Heart left ventricle (tissue), 16 donors: ENCODE measurements around the gene NOL9. TPM values are rescaled to one million over a fixed set of nuclear protein-coding genes. Genes with fewer than 3 reads are reported as not detected.

Source experiments
- ATAC-seq, 4 donors: fragments of 200-7000 bp; cut with Tn5 transposase; one replicate each; pipeline ENCODE4 v1.9.1; 2020 to 2022; ENCODE audit warnings: moderate library complexity in 4 of 4, mild to moderate bottlenecking in 3 of 4, moderate number of reproducible peaks in 1 of 4
- DNase-seq, 5 donors: peaks; one replicate each; pipeline ENCODE4 v3.0.0-alpha.2; 2020
- H3K27ac ChIP-seq, 12 donors: fragments of 200-600 bp; sonication (generic) in 4 of 12; one replicate each; pipeline versions ENCODE4 v1.5.0 to v1.8.0; 2016 to 2022; ENCODE audit warnings: mild to moderate bottlenecking in 2 of 12
- H3K27me3 ChIP-seq, 9 donors: fragments of 200-600 bp; sonication (generic) in 2 of 9; one replicate each; pipeline versions ENCODE4 v1.5.1 to v1.8.0; 2016 to 2022; ENCODE audit warnings: mild to moderate bottlenecking in 3 of 9
- H3K36me3 ChIP-seq, 9 donors: fragments of 200-600 bp; sonication (generic) in 2 of 9; one replicate each; pipeline versions ENCODE4 v1.5.0 to v1.8.0; 2018 to 2022; ENCODE audit warnings: mild to moderate bottlenecking in 2 of 9
- H3K4me1 ChIP-seq, 12 donors: fragments of 200-600 bp; sonication (generic) in 4 of 12; one replicate each; pipeline versions ENCODE4 v1.5.0 to v1.8.0; 2016 to 2022; ENCODE audit warnings: mild to moderate bottlenecking in 3 of 12
- H3K4me3 ChIP-seq, 12 donors: fragments of 200-600 bp; sonication (generic) in 4 of 12; one replicate each; pipeline versions ENCODE4 v1.5.0 to v1.8.0; 2017 to 2022; ENCODE audit warnings: mild to moderate bottlenecking in 9 of 12, moderate library complexity in 4 of 12
- H3K9me3 ChIP-seq, 12 donors: fragments of 200-600 bp; sonication (generic) in 4 of 12; one replicate each; pipeline versions ENCODE4 v1.5.0 to v1.8.0; 2016 to 2022; ENCODE audit warnings: mild to moderate bottlenecking in 1 of 12
- CTCF ChIP-seq, 12 donors: fragments of 200-600 bp; sonication (generic) in 4 of 12; IDR thresholded peaks; one replicate each; pipeline versions ENCODE4 v1.5.0 to v1.8.0; 2018 to 2022; ENCODE audit warnings: antibody characterized with exemption in 12 of 12, mild to moderate bottlenecking in 5 of 12
- POLR2A ChIP-seq, 2 donors: fragments of 450-650 bp; IDR thresholded peaks; one replicate each; pipeline ENCODE4 v1.6.1; 2017; ENCODE audit warnings: antibody characterized with exemption in 2 of 2, mild to moderate bottlenecking in 2 of 2, moderate library complexity in 2 of 2
- WGBS, 4 donors: extraction: QIAGEN DNeasy Blood & Tissue Kit in 2 of 4; methylation state at CpG; one replicate each; pipeline versions ENCODE4 v1.1.5 to v1.1.7; 2013 to 2018; 5-methylcytosine and 5-hydroxymethylcytosine counted together
- intact Hi-C, 10 donors: fragments of 100-400 bp; cut with DNase I; formaldehyde crosslinking; loops; one replicate each; pipeline versions ENCODE4 v1.11.1 to v1.14.2; 2022
- polyA plus RNA-seq, 2 donors: library from polyadenylated mRNA; stranded (reverse); fragments of 200-250 nt; gene quantifications; one replicate each; pipeline ENCODE4 v1.2.3, GENCODE V29; 2013
- total RNA-seq, 9 donors: library from RNA; depleted of rRNA in 2 of 9; stranded (reverse); fragments of >200 nt in 2 of 9; fragmentation: NEBNext Ultra II Directional in 3 of 9; extraction: Animal tissue kit (Norgen Biotek cat#: 25700) in 3 of 9; gene quantifications; one replicate each; pipeline versions ENCODE4 v1.1.0 to v1.2.4, GENCODE V29; 2016 to 2023
- donor health status: ischemic (EF 13 %, LVEDD 7.1; RV severe dilation, severe dysfunction).
- donor health status: healthy with polysubstance abuse.
- donor health status: DM: no; HTN: yes; CAD: no.
- donor health status: DM: no; HTN: no; CAD: no.
- donor health status: ischemic (EF 25% LVEDD 6.9; RV normal size, moderate dysfunction).
- donor health status: ischemic (EF 25% LVEDD 5.7; RV mildly dilated, moderate dysfunction).
- donor health status: healthy.
- donor health status: DM: yes; HTN: yes; CAD: no.
- donor health status: ischemic (EF 35%, LVEDD 5.7; RV mildly dilated, moderate dysfunction).
- donor health status: nonischemic (EF 11% LVEDD 7.7; RV severe dilation, severe dysfunction).
- donor health status: DM: yes; HTN: yes; CAD: no.
- donor health status: PGD.
- donor health status: ischemic (EF 29% LVEDD 5.4; RV normal size, mild dysfunction).
- donor health status: nonischemic (EF 23%, LVEDD 6.1; RV moderate dilation, normal function).

The NOL9 gene
- total and polyA plus RNA-seq, 11 donors, result 5.7 to 20.6 (median 15.4) TPM

- WGBS, 4 donors, result 92 to 97% (median 95%) methylated on average over 9 to 15 of the region's 15 CpGs
- no peaks in the 10 kb centered on the region for H3K9me3 ChIP-seq
- no peaks in the 10 kb centered on the region for H3K27me3 ChIP-seq
- TF ChIP-seq CTCF (IDR thresholded peaks at IDR 0.05) (no peak), POLR2A (IDR thresholded peaks at IDR 0.05) (no peak)
- H3K36me3 ChIP-seq, result no peaks in the 10 kb centered on the region
- H3K4me1 ChIP-seq, result peaks cover 2 to 43% (median 24%) of the 10 kb centered on the region in 12 donors
- intact Hi-C loops, result no loop called here
- no peak overlapping the region for H3K4me3 ChIP-seq
- no peak overlapping the region for H3K27ac ChIP-seq
- DNase-seq, result no peak
- ATAC-seq, result no peak
Observed at GRCh38 chr1:6504887-6505286, 49.4 kb downstream of the NOL9 start.

- intact Hi-C loops, result no loop called here
- 83 to 90% (median 86%) methylated on average over 17 to 20 of the region's 20 CpGs for WGBS, 4 donors
- Histone ChIP-seq H3K27ac (no peak overlapping the region), H3K27me3 (no peaks in the 10 kb centered on the region), H3K36me3 (no peaks in the 10 kb centered on the region), H3K4me3 (no peak overlapping the region), H3K9me3 (no peaks in the 10 kb centered on the region), H3K4me1 (peaks cover 2 to 50% (median 29%) of the 10 kb centered on the region in 12 donors)
- DNase-seq (no peak), ATAC-seq (no peak)
- no peak for TF ChIP-seq POLR2A (IDR thresholded peaks at IDR 0.05)
- no peak for TF ChIP-seq CTCF (IDR thresholded peaks at IDR 0.05)
Observed at GRCh38 chr1:6503884-6504602, 50.3 kb downstream of the NOL9 start.

- peaks cover 7 to 54% (median 42%) of the 10 kb centered on the region in 12 donors for H3K4me1 ChIP-seq
- H3K27ac ChIP-seq, result peak overlapping the region in 11 of 12 donors; percentile 7 to 74 (median 58)
- intact Hi-C loops, result no loop called here
Observed at GRCh38 chr1:6502000-6502891, 52.1 kb downstream of the NOL9 start.

More at GRCh38 chr1:6502000-6502891, 52.1 kb downstream of the NOL9 start:
- Histone ChIP-seq H3K36me3 (no peaks in the 10 kb centered on the region), H3K9me3 (no peaks in the 10 kb centered on the region), H3K27me3 (peaks cover 0 to 6% (median 0%) of the 10 kb centered on the region in 9 donors), H3K4me3 (peak overlapping the region in 2 of 12 donors; percentile 3 to 4)
- WGBS, 4 donors, result 35 to 59% (median 47%) methylated on average over 18 to 31 of the region's 31 CpGs
- DNase-seq (peak; percentile 87 to 95 (median 90)), ATAC-seq (peak; percentile 74 to 87 (median 80))
- TF ChIP-seq POLR2A (IDR thresholded peaks at IDR 0.05), result no peak
- TF ChIP-seq CTCF (IDR thresholded peaks at IDR 0.05), result no peak
